ENCODE results near the gene CHST1.

CHST1 gene

GRCh38 chr11:45674481-45675190 is 9.2 kb upstream of the CHST1 start:
- DNase-seq (ENCODE audit: low read depth in 2 of 3, low spot score in 1 of 3), result no peak

GRCh38 chr11:45673441-45673840 is 8.0 kb upstream of the CHST1 start:
- no peak for DNase-seq (ENCODE audit: low read depth in 2 of 3, low spot score in 1 of 3)

GRCh38 chr11:45672593-45672992 is 7.2 kb upstream of the CHST1 start:
- DNase-seq (ENCODE audit: low read depth in 2 of 3, low spot score in 1 of 3), result no peak

- DNase-seq (ENCODE audit: low read depth in 2 of 3, low spot score in 1 of 3), result no peak
Observed at GRCh38 chr11:45671246-45672171, 6.1 kb upstream of the CHST1 start.

GRCh38 chr11:45670386-45671135 is 5.1 kb upstream of the CHST1 start:
- no peak for DNase-seq (ENCODE audit: low read depth in 2 of 3, low spot score in 1 of 3)

- no peak for DNase-seq (ENCODE audit: low read depth in 2 of 3, low spot score in 1 of 3)
Observed at GRCh38 chr11:45669956-45670355, 4.5 kb upstream of the CHST1 start.

GRCh38 chr11:45669146-45669545 is 3.7 kb upstream of the CHST1 start:
- DNase-seq (ENCODE audit: low read depth in 2 of 3, low spot score in 1 of 3), result no peak

GRCh38 chr11:45667929-45668680 is 2.7 kb upstream of the CHST1 start:
- DNase-seq (ENCODE audit: low read depth in 2 of 3, low spot score in 1 of 3), result no peak

GRCh38 chr11:45666648-45667642 is 1.5 kb upstream of the CHST1 start:
- no peak for DNase-seq (ENCODE audit: low read depth in 2 of 3, low spot score in 1 of 3)

- DNase-seq (ENCODE audit: low read depth in 2 of 3, low spot score in 1 of 3), result no peak
Observed at GRCh38 chr11:45665933-45666647, 668 bp upstream of the CHST1 start.

GRCh38 chr11:45664376-45665205 is 831 bp downstream of the CHST1 start:
- no peak for DNase-seq (ENCODE audit: low read depth in 2 of 3, low spot score in 1 of 3)

- DNase-seq (ENCODE audit: low read depth in 2 of 3, low spot score in 1 of 3), result no peak
Observed at GRCh38 chr11:45663486-45664375, 1.7 kb downstream of the CHST1 start.

GRCh38 chr11:45662665-45663485 is 2.5 kb downstream of the CHST1 start:
- DNase-seq (ENCODE audit: low read depth in 2 of 3, low spot score in 1 of 3), result peak in 1 of 3 donors; percentile 18

GRCh38 chr11:45662096-45662664 is 3.2 kb downstream of the CHST1 start:
- no peak for DNase-seq (ENCODE audit: low read depth in 2 of 3, low spot score in 1 of 3)

- DNase-seq (ENCODE audit: low read depth in 2 of 3, low spot score in 1 of 3), result no peak
Observed at GRCh38 chr11:45661439-45662055, 3.9 kb downstream of the CHST1 start.
